COLO668 (cell line): Measurements from ENCODE around the gene LRRC26.

Experiments used
- DNase-seq: peaks from one replicate; lab custom pipeline; 2025; ENCODE audit not compliant: unreplicated experiment; lab: John Stamatoyannopoulos, UW

The LRRC26 gene

GRCh38 chr9:137169896-137170358 is at the start of gene LRRC26:
Gene LRRC26 (minus strand): TSS chr9:137170051. CDS start chr9:137169943, 108 bp downstream.
- DNase-seq: no peak

- DNase-seq: peak; percentile 64
These were observed 49.0 kb upstream of the LRRC26 start for GRCh38 chr9:137218754-137219271.

GRCh38 chr9:137218212-137218753 is 48.4 kb upstream of the LRRC26 start:
- no peak for DNase-seq

- DNase-seq: peak; percentile 58
These were observed 47.7 kb upstream of the LRRC26 start for GRCh38 chr9:137217276-137218211.

- DNase-seq: no peak
These were observed 46.5 kb upstream of the LRRC26 start for GRCh38 chr9:137216188-137216965.

- DNase-seq: no peak
These were observed 45.5 kb upstream of the LRRC26 start for GRCh38 chr9:137215196-137215986.

GRCh38 chr9:137214620-137215019 is 44.8 kb upstream of the LRRC26 start:
- no peak for DNase-seq

- no peak for DNase-seq
These were observed 43.6 kb upstream of the LRRC26 start for GRCh38 chr9:137213160-137214060.

GRCh38 chr9:137212520-137212919 is 42.7 kb upstream of the LRRC26 start:
- no peak for DNase-seq

GRCh38 chr9:137211532-137211931 is 41.7 kb upstream of the LRRC26 start:
- DNase-seq: no peak

GRCh38 chr9:137206602-137207001 is 36.8 kb upstream of the LRRC26 start:
- no peak for DNase-seq

- peak; percentile 93 for DNase-seq
These were observed 35.5 kb upstream of the LRRC26 start, which contains the start of the genes NDOR1 and TMEM203 for GRCh38 chr9:137205126-137206069. Gene NDOR1 (plus strand): TSS chr9:137205700. CDS start chr9:137205778, 78 bp downstream. Gene TMEM203 (minus strand): TSS chr9:137205648. CDS start chr9:137205414, 234 bp downstream.

GRCh38 chr9:137204731-137205125 is 34.9 kb upstream of the LRRC26 start:
- no peak for DNase-seq

- no peak for DNase-seq
These were observed 33.1 kb upstream of the LRRC26 start for GRCh38 chr9:137202966-137203365.

- DNase-seq: no peak
These were observed 31.5 kb upstream of the LRRC26 start for GRCh38 chr9:137201205-137201868.

GRCh38 chr9:137200311-137201204 is 30.7 kb upstream of the LRRC26 start, which contains the start of gene TPRN:
Gene TPRN (minus strand): TSS chr9:137200741. CDS start chr9:137200711, 30 bp downstream.
- peak; percentile 99 for DNase-seq
